Thyroid gland (tissue), 4 donors: ENCODE measurements around the gene OTP. TPM values are rescaled to one million over a fixed set of nuclear protein-coding genes. Genes with fewer than 3 reads are reported as not detected.
"Not testable (repeated sequence)": the region's sequence is repeated elsewhere in the genome, so short reads cannot be mapped to it uniquely, and the experiment has no call there.

Experiments
- DNase-seq, 2 donors: peaks; one replicate each; pipeline ENCODE4 v3.0.0-alpha.2; 2019
- H3K27ac ChIP-seq, 3 donors: fragments of 200-600 bp; sonication (generic); 1 replicate in 2 of 3; 2 replicates in 1 of 3; pipeline ENCODE4 v1.5.1; 2016 to 2019; ENCODE audit warnings: mild to moderate bottlenecking in 1 of 3, moderate library complexity in 1 of 3
- H3K27me3 ChIP-seq: fragments of 200-600 bp; sonication (generic); one replicate; pipeline ENCODE4 v1.5.1; 2019
- H3K36me3 ChIP-seq, 2 donors: fragments of 200-600 bp; sonication (generic); one replicate each; pipeline ENCODE4 v1.5.1; 2016 to 2019
- H3K4me1 ChIP-seq, 2 donors: fragments of 200-600 bp; sonication (generic); one replicate each; pipeline ENCODE4 v1.5.1; 2017 to 2019
- H3K4me3 ChIP-seq, 3 donors: fragments of 200-600 bp; sonication (generic); replicated peaks in 1 of 3; 1 replicate in 2 of 3; 2 replicates in 1 of 3; pipeline ENCODE4 v1.5.1; 2016; ENCODE audit warnings: mild to moderate bottlenecking in 1 of 3
- H3K9me3 ChIP-seq: fragments of 200-600 bp; sonication (generic); one replicate; pipeline ENCODE4 v1.5.1; 2017
- CTCF ChIP-seq, 6 experiments: fragments of 200-600 bp in 3 of 6; fragments of 450-650 bp in 3 of 6; sonication (generic) in 3 of 6; IDR thresholded peaks; one replicate each; pipeline ENCODE4 v1.5.1; 2016 to 2019; ENCODE audit warnings: antibody characterized with exemption in 6 of 6, mild to moderate bottlenecking in 2 of 6, inconsistent platforms in 1 of 6, moderate library complexity in 1 of 6
- POLR2A ChIP-seq, 2 donors: fragments of 450-650 bp; IDR thresholded peaks; one replicate each; pipeline ENCODE4 v1.6.1; 2017; ENCODE audit warnings: antibody characterized with exemption in 2 of 2, mild to moderate bottlenecking in 2 of 2, moderate library complexity in 1 of 2
- WGBS, 2 donors: methylation state at CpG; one replicate each; pipeline ENCODE4 v1.1.5; 2017; 5-methylcytosine and 5-hydroxymethylcytosine counted together
- intact Hi-C: fragments of 100-400 bp; cut with DNase I; formaldehyde crosslinking; loops from one replicate; pipeline ENCODE4 v1.15.1; 2023
- total RNA-seq, 4 donors: library from RNA; depleted of rRNA; stranded (reverse); fragments of >200 nt; gene quantifications; one replicate each; pipeline ENCODE4 v1.2.3, GENCODE V29; 2016

Gene OTP
- total RNA-seq, 4 donors from 2014 or later = not detected

GRCh38 chr5:77623203-77623740 lies 15.2 kb downstream of the OTP start:
- H3K4me3 ChIP-seq = no peak overlapping the region
- H3K27ac ChIP-seq = no peak overlapping the region
- no peak for TF ChIP-seq POLR2A (IDR thresholded peaks at IDR 0.05)
- no peak for TF ChIP-seq CTCF (IDR thresholded peaks at IDR 0.05)
- DNase-seq = no peak
- peaks cover 9% of the 10 kb centered on the region for H3K27me3 ChIP-seq
- H3K36me3 ChIP-seq = no peaks in the 10 kb centered on the region
- WGBS, 2 donors = 71 to 76% methylated on average over 2 of the region's 2 CpGs
- peaks cover 0 to 4% of the 10 kb centered on the region in 2 donors for H3K4me1 ChIP-seq
- intact Hi-C loops = no loop called here
- no peaks in the 10 kb centered on the region for H3K9me3 ChIP-seq

- no peak for TF ChIP-seq CTCF (IDR thresholded peaks at IDR 0.05)
- no peak for TF ChIP-seq POLR2A (IDR thresholded peaks at IDR 0.05)
- intact Hi-C loops = no loop called here
- Histone ChIP-seq H3K9me3 (no peaks in the 10 kb centered on the region), H3K27ac (no peak overlapping the region), H3K4me3 (no peak overlapping the region), H3K27me3 (no peaks in the 10 kb centered on the region), H3K36me3 (no peaks in the 10 kb centered on the region), H3K4me1 (no peaks in the 10 kb centered on the region)
- no peak for DNase-seq
- 91 to 95% methylated on average over 5 of the region's 5 CpGs for WGBS, 2 donors
These were observed 17.1 kb downstream of the OTP start for GRCh38 chr5:77621440-77621839.

GRCh38 chr5:77620405-77620804 lies 18.1 kb downstream of the OTP start:
- DNase-seq = no peak
- Histone ChIP-seq H3K27ac (no peak overlapping the region), H3K4me1 (no peaks in the 10 kb centered on the region), H3K9me3 (no peaks in the 10 kb centered on the region), H3K36me3 (no peaks in the 10 kb centered on the region), H3K27me3 (no peaks in the 10 kb centered on the region), H3K4me3 (no peak overlapping the region)
- intact Hi-C loops = no loop called here
- no peak for TF ChIP-seq CTCF (IDR thresholded peaks at IDR 0.05)
- TF ChIP-seq POLR2A (IDR thresholded peaks at IDR 0.05) = no peak
- 27 to 33% methylated on average over 4 of the region's 4 CpGs for WGBS, 2 donors

- no peaks in the 10 kb centered on the region for H3K9me3 ChIP-seq
- TF ChIP-seq POLR2A (IDR thresholded peaks at IDR 0.05) (no peak), CTCF (IDR thresholded peaks at IDR 0.05) (no peak)
- no peak overlapping the region for H3K4me3 ChIP-seq
- WGBS, 2 donors = 82 to 88% methylated on average over 2 of the region's 2 CpGs
- no peak for DNase-seq
- intact Hi-C loops = no loop called here
- no peaks in the 10 kb centered on the region for H3K36me3 ChIP-seq
- no peaks in the 10 kb centered on the region for H3K4me1 ChIP-seq
- no peaks in the 10 kb centered on the region for H3K27me3 ChIP-seq
- no peak overlapping the region for H3K27ac ChIP-seq
These were observed 21.6 kb downstream of the OTP start for GRCh38 chr5:77616920-77617319.

GRCh38 chr5:77608927-77609326 lies 29.6 kb downstream of the OTP start:
- H3K27ac ChIP-seq, H3K4me3 ChIP-seq, H3K9me3 ChIP-seq, intact Hi-C loops, H3K4me1 ChIP-seq, DNase-seq, H3K27me3 ChIP-seq, H3K36me3 ChIP-seq: not testable (repeated sequence)
- 86 to 92% methylated on average over 14 of the region's 15 CpGs for WGBS, 2 donors

- no peak for DNase-seq
- TF ChIP-seq POLR2A (IDR thresholded peaks at IDR 0.05) (no peak), CTCF (IDR thresholded peaks at IDR 0.05) (no peak)
- no peaks in the 10 kb centered on the region for H3K27me3 ChIP-seq
- WGBS, 2 donors = 49 to 52% methylated on average over 1 of the region's 1 CpG
- no peak overlapping the region for H3K4me3 ChIP-seq
- H3K9me3 ChIP-seq = no peaks in the 10 kb centered on the region
- H3K27ac ChIP-seq = no peak overlapping the region
- H3K4me1 ChIP-seq = no peaks in the 10 kb centered on the region
- intact Hi-C loops = no loop called here
- no peaks in the 10 kb centered on the region for H3K36me3 ChIP-seq
These were observed 31.2 kb downstream of the OTP start for GRCh38 chr5:77607324-77607723.
